ENCODE measurements around the gene ADGRF1. TPM values are rescaled to one million over a fixed set of nuclear protein-coding genes. Genes with fewer than 3 reads are reported as not detected.

ADGRF1 gene
- total RNA-seq, 1 donor = not detected

DNA sequence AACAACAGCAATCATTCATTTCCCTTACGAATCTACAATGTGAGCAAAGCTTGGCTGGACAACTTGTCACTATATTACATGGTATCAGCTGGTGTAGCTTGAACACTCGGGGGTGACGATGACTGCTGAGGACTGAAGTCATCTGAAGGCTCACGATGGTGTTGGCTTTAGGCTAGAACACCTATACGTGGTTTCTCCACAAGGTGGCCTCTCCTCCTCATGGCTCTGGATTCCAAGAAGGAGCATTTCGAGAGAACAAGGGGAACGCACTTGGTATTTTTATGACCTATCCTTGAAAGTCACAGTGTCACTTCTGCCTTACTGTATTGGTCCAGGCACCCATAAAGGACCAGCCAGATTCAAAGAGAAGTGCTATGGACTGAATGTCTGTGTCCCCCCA, 37.5 kb upstream of the ADGRF1 start:
- TF ChIP-seq CTCF (IDR thresholded peaks at IDR 0.05; ENCODE audit: insufficient read depth, low read length) = peak; percentile 5
- DNase-seq (ENCODE audit: low read depth) = no peak

DNA sequence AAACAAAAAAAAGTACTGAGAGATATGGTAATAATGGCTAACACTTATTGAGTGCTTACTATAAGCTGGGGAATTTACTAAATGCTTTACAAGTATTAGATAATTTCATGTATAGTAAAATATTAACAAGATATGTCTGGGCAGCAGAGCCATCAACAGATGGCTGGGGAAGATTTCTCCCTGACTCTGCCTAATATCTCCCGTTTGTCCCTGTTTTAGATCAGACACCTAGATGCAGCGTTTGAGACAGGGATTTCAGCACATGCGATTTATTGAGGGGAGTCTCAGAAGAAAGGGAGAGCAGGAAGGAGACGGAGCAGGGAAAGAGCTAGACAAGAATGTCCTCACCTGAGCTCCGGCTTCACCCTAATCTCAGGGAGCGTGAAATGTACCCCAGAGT, 36.9 kb upstream of the ADGRF1 start:
- DNase-seq (ENCODE audit: low read depth) = no peak
- no peak overlapping the region for H3K4me3 ChIP-seq (ENCODE audit: low read depth, low read length)
- TF ChIP-seq CTCF (IDR thresholded peaks at IDR 0.05; ENCODE audit: insufficient read depth, low read length) = no peak

More for the DNA sequence above, 37.5 kb upstream of the ADGRF1 start:
- H3K4me3 ChIP-seq (ENCODE audit: low read depth, low read length) = no peak overlapping the region

DNA sequence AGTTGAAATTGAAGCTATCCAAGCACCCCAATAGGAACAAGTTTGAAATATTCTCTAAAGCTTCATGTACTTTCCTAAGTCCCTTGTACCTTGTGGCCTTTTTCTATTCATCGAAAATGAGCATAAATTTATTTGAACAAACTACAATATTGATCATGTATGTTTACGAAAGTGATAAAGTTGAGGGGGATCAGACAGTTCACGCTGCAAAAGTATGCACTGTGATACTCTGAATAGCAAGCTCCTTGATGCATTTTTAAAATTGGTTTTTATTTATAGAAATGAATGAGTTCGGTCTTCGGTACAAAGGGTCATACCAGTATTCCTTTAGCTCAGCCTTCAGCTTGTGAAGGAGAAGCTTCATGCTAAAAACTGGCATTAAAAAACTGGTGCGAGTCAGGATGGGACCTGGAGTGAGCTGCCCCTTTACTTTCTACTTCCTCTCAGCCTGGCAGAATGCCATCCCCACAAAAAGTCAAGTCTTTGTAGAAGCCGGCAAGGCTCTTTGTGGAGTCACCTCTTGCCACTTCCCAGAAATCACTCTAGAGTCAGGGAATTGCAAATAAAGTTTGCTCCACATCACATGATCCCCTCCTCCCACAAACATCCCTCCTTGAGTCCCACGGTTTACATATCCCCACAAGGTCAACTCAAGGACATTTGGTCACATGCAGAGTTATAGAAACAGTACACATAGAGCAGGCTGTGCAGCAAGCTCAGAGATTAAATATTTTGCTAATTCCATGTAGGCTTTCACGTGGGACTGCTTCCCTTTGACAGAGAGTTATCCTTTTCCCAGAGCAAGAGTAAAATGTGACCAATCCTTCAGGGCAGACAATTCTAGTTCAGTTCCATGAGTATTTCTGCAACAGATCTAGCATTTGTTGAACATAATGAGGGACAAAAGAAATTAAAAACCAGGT, 34.6 kb upstream of the ADGRF1 start:
- no peak for TF ChIP-seq CTCF (IDR thresholded peaks at IDR 0.05; ENCODE audit: insufficient read depth, low read length)
- no peak for DNase-seq (ENCODE audit: low read depth)
- no peak overlapping the region for H3K4me3 ChIP-seq (ENCODE audit: low read depth, low read length)

DNA sequence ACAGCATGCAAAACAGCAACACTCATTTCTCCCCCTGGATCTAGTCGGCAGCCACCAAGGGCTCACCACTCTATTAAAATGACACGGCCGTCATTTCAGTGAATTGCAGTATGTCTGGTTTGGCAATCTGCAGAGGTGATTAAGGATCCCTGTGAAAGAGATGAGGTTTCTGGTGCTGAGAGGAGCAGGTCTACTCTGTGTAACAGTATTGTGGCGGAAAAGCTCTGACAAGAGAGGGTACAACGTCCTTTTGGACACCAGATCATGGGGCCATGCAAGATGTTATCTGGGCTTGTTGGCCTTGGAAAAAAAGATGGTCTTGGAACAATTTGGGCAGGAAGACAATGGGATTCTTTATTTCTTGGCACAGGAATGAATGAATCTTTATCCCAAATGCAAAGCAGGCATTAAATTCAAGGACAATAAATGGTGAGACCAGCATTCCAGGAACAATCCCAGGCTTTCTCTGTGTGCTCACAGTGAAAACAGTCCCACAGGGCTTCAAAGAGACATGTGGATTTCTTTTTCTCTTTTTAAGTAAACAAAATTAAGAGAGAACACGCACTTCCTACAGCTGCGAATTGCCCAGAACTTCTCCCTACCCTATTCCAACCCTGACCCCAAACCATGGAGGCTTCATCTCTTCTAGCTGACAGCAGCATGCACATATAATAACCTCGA, 33.7 kb upstream of the ADGRF1 start:
- no peak for TF ChIP-seq CTCF (IDR thresholded peaks at IDR 0.05; ENCODE audit: insufficient read depth, low read length)
- DNase-seq (ENCODE audit: low read depth) = no peak
- H3K4me3 ChIP-seq (ENCODE audit: low read depth, low read length) = no peak overlapping the region

GRCh38 chr6:47075168-47075567, 33.0 kb upstream of the ADGRF1 start:
- no peak for DNase-seq (ENCODE audit: low read depth)
- no peak for TF ChIP-seq CTCF (IDR thresholded peaks at IDR 0.05; ENCODE audit: insufficient read depth, low read length)
- no peak overlapping the region for H3K4me3 ChIP-seq (ENCODE audit: low read depth, low read length)

- DNase-seq (ENCODE audit: low read depth) = no peak
- peak; percentile 23 for TF ChIP-seq CTCF (IDR thresholded peaks at IDR 0.05; ENCODE audit: insufficient read depth, low read length)
- no peak overlapping the region for H3K4me3 ChIP-seq (ENCODE audit: low read depth, low read length)
Measured at GRCh38 chr6:47073125-47074110, 31.3 kb upstream of the ADGRF1 start.
